Keratinocyte (primary cell): ENCODE results near the gene RAPGEF1.

Source experiments
- CTCF ChIP-seq, 3 experiments: IDR thresholded peaks in 1 of 3; conservative IDR thresholded peaks in 1 of 3; optimal IDR thresholded peaks in 1 of 3; 2 replicates in 2 of 3; 3 replicates in 1 of 3; pipeline versions ENCODE3 to v1.5.1; 2011; ENCODE audit warnings: low read length in 3 of 3, mild to moderate bottlenecking in 3 of 3, moderate library complexity in 2 of 3, control low read depth in 1 of 3, inconsistent platforms in 1 of 3; ENCODE audit not compliant: insufficient read depth in 2 of 3; ENCODE audit errors: extremely low read depth in 1 of 3
- EZH2 ChIP-seq: IDR thresholded peaks from one replicate; pipeline ENCODE4 v1.6.1; 2012; ENCODE audit warnings: inconsistent platforms, mild to moderate bottlenecking, low read length, moderate library complexity

- TF ChIP-seq EZH2: no peak
- TF ChIP-seq CTCF (optimal IDR thresholded peaks at IDR 0.05 in 1 of 3, IDR thresholded peaks at IDR 0.05 in 1 of 3, conservative IDR thresholded peaks at IDR 0.05 in 1 of 3; ENCODE audit: extremely low read depth in 1 of 3, insufficient read depth in 2 of 3, low read length in 3 of 3): no peak
Measured at GRCh38 chr9:131640438-131641137, 99.3 kb downstream of the RAPGEF1 start.
